HG03460 (cell line): ENCODE measurements around the gene UGT1A6.

Experiments used
- ATAC-seq: cut with Tn5 transposase; IDR thresholded peaks from one replicate; pipeline ENCODE4 v1.9.1; 2021; ENCODE audit not compliant: unreplicated experiment

The UGT1A6 gene

DNA sequence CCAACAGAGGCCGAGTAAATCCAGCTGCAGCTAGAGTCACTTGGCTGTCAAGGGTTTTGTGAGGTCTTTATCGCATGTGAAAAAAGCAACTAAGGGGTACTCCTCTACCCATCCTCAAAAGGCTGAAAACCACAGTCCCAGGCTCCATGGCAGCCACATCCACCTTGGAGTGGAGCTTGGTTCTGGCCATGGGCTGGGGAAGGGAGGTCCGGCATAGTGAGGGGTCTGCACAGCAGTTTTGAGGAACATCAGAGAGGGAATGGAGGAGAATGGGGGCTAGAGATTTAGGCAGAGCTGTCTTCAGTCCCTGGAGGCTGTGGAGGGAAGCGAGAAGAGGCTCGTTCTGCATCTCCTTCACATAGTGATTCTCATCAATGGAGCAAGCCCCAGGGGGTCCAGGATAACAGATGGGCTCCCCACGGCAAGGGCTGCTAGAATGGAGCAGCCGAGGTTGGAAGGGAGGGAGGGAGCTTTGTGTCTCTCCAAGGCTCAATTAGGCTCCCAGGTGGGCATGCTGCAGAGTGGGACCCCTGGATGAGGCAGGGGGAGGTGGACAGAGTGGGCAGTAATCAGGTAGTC is 106.5 kb downstream of the UGT1A6 start:
- ATAC-seq, result no peak

DNA sequence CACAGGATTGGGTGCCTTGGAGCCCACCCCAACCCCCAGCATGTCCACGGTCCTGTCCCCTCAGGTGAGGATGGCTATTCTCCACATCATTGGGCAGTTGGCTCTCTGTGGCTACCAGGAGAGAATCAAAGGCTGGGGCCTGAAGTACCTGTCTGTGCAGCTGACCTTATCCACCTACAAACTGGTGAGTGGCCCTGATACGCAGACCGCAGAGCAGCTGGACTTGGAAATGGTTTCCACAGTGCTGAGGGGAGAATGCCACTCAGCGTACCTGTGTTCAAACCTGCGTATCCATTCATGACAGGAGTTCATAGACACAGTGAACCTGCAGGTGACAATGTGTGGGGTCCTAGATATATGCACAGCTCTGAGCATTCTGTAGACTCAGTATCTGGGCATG is 107.0 kb downstream of the UGT1A6 start:
- no peak for ATAC-seq

DNA sequence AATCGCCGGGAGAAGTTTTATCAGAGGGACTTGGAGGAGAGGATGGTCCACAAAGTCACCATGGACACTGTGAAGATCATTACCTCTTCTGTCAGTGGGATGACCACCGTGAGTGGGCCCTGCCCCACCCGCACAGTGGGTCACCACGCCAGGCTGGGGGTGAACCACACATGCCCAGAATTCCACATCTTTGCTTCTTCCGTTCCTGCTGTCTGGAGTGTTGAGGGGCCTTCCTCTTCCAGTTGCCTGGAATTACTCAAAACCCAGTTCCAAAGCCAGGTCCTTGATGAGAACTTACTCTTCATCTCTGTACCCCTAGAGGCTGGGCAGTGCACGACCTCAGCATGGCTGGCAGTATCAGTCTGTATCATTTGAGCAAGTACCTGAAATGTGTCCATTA is 107.5 kb downstream of the UGT1A6 start:
- ATAC-seq, result no peak

DNA sequence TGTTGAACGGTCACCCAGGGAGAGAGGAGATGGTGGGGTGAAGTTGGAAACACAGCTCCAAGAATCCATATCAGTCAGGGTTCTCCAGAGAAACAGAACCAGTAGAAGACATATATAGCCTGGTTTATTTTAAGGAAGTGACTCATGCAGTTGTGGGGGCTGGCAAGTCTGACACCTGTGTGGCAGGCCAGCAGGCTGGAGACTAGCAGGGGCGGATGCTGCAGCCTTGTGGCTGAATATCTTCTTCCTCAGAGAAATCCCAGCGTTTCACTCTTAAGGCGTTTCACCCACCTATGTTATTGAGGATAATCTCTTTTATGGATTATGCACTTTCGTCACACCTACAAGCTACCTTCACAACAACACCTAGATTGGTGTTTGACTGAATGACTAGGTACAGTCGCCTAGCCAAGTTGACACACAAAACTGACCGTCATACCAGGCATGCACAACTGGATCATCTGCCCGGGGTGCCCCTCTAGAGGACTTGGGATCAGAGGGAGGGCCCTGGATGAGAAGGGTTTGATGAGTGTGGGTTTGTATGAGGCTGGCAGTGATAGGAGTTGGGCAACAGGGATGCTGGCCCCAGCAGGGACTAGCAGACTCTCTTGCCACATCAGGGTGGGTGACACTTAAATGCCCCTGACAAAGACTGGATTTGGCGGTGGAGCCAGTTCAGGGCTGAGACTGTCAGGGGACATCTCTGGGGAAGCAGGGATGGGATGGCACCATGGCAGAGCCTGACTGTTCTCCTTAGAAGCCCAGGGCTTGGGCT is 108.9 kb downstream of the UGT1A6 start:
- no peak for ATAC-seq

DNA sequence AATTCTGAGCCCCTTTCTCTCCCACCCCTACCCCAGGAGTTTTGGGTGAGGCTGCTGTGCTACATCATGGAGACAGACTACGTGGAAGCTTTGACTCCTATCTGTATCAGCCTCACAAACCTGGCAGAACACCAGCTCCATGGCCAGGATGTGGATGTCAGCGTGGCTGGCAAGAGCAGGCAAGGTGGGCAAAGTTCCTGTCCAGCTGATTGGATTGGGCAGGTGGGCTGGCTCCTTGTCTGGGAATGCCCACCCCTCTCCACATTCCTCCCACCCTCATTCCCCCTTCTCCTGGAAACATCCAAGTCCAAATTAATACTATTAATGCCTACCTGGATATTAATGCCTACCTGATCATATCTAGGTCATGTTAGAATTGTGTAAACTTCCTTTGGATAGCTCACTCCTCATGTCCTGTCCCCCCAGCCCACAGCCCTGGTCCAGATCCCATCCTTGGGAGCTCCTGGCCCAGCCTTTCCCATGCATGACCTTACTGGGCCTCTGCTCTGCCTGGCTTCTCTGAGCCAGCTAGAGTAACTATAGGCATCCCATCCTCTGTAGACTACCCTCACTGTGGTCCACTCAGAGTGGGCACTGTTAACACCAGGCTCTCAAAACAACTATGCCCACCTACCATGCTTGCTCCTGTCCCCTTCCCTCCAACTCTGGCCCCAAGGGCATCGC is 109.6 kb downstream of the UGT1A6 start:
- no peak for ATAC-seq

DNA sequence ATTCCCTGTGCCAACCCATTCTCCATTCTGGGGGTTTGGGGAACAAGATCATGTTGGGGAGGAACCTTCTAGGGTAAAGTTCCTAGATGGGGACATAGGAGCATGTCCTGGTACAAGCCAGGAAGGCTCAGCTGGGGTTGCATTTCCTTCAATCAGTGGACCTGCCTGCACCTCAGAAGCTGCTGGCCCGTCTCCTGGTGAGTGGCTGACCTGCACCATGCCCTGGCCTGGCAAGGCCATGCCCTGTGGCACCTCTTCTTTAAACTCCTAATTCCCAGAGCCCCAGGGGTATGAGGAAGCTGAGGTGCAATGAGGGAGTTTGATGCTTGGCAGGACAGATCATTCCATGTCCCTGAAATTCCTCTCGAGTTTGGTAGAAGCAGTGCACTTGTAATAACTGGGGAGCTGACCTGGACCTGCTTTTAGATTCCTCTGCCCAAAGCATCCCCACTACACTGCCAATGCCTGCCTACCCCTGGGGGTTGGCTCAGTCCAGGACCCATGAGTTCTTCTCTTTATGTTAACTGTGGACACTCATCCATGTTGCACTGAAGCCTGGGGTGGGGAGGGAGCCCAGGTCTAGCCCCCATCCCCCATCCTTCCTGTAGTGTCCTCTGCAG is 110.7 kb downstream of the UGT1A6 start:
- ATAC-seq, result no peak

DNA sequence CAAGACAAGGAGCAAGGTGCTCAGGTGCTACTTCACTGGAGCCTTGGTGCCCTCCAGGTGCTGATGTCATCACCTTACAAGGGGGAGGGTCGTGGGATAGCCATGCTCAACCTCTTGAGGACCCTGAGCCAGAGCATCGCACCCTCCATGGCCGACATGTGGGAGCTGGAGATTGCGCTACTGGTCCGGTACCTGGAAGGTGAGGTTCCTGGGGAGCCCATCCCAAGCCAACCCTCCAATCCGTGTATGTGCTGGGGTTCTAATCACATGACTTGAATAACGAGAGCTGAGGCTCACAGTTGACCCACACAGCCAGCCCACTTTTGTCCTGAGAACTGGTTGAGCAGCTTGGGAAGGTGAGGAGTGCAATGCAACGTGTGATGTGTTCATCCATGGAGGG is 111.3 kb downstream of the UGT1A6 start:
- ATAC-seq, result no peak

DNA sequence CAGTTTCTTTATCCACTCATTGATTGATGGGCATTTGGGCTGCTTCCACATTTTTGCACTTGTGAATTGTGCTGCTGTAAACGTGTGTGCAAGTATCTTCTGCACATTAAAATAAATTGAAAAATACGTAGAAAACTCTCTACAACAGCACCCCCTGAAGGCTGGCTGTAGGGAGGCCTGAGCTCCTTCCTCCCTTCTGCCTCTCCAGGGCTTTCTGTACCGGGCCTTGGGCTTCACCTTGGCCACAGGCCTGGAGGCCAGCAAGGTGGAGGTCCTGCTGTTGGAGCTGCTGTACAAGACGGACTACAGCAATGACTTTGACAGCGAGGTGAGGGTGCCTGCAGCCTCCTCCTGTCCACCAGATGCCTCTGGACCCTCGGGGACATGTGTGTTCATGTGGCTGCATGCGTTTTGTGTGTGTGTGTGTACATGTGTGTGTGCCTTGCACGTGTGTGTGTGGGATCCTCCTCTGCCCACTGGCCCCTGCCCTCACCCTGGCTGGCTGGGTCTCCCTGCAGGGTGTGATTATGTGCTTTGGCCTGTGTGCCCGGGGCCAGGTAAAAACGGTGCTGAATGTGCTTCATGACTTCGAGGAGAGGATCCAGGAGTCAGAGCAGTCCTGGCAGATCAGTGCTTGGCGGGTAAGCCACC is 114.7 kb downstream of the UGT1A6 start:
- no peak for ATAC-seq

DNA sequence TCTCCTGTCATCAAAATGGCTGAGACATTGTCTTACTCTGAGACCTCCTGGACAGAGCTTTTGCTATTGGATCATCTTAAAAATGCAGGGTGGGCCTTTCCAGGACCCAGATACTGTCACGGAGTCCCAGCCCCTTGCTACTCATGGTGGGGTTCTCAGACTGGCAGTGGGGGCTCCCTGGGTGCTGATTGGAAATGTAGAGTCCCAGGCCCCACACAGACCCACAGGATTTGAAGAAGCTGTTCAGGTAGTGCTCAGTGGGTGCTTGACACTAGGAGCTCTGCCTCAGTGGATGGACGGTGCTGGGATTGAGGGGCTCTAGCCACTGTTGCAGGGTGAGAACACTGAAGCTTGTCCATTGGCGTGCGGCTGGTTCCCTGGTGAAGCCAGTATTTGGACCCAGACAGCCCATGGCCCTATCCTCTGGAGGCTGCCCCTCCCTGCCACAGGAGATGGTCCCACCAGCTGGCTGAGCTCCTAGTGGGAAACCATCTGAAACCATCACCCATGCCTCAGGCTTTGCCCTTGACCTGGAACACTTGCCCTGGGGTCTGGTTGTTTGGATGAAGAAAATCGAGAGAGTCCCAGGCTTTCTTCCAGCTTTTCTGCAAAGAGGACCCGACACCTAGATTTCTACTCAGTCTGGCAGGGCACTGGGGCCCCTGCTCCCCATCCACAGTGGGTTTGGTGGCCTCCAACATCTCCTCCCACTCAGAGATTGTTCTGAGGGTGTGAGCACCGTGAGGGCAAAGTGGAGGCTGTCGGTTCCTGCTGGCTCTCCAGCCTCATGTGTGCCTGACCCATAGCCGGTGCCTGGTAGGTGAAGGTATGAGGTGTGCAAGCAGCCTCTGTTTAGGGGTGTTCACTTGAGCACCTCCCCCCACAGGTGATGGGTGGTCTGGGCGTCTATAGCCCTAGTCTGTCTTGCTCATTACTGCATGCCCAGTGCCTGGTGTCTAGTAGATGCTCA is 115.6 kb downstream of the UGT1A6 start:
- no peak for ATAC-seq

DNA sequence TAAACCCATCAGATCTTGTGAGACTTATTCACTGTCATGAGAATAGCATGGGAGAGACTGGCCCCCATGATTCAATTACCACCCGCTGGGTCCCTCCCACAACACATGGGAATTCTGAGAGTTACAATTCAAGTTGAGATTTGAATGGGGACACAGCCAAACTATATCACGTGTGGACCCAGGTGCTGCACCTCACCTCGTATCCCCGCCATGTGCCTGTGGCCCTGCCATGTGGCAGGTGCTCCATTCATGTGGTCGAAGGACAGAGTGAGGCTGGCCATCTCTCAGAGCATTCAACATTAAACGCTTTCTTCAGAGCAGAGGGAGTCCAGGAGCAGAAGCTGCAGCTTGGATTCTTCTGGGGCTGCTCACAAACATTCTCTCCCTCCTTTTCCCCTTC is 117.7 kb downstream of the UGT1A6 start:
- no peak for ATAC-seq

DNA sequence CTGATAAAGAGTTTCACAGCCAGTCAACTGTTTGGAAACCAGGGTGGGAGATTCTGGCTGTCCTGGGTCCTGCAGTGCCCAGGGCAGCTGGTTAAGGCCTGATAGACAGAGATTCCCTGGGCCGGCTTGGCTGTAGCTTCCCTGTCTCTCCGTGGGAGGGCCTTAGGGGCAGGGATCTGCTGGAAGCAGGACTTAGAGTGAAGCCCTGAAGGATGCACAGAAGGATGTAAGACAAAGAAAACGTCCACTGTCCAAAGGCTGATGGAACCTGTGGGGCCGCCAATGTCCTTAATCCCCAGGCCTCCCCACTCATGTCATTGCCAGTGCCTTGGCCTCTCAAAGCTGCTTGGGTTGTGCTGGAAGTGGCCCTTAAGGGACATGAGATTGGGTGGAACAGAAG is 118.4 kb downstream of the UGT1A6 start:
- ATAC-seq, result no peak

DNA sequence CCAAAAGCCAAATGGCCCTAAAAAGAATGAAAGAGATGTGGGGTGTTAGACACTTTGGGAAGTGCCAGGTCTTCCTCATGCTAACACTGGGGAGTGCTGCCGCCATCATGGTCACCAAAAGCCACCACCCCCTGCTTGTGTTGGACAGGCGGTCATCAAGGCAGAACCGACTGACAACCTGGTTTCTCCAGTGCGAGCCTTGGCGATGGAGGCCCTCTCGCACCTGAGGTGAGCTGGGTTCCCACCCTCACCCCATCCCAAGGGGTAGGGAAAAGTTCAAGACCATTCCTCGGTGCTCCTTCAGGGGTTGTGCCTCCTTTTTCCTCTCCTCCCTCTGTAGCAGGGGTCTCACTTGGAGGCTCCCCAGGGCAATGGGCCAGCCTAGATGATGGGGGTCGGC is 119.0 kb downstream of the UGT1A6 start:
- ATAC-seq, result no peak

DNA sequence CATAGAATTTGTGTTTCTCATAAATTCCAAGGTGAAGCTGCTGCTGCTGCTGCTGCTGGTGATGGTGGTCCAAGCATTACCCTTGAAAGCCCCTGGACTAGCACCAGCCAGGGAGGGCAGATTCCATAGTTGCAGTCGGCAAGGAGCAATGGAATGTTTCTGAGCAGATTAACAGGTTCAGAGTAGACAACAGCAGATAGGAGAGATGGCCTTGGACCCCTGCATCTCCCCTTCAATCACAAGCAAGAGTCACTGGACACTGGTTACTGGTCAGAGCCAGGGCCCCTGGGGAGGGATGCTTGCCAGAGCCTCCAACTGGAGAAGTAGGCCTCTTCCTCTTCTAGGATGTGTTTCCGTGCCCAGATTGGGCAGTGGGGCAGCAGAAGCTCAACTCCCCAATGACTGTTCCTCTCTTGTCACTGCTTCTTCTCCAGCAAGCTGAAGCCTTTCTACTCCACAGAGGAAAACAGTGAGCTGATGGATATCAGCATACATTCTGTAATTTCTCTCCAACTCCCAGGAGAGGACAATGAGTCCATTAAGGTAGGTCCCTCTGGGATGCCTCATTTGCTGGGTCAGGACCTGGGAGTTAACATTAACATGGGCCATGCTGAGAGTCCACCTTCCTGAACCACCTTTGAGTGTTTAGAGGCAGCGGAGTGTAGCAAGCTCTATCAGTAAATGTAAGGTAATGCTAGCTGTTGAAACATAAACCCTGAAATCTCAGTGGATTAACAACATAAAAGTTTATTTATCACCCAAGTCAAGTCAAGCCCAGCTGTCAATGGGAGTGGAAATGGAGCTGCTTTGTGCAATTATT is 120.8 kb downstream of the UGT1A6 start:
- ATAC-seq, result no peak

DNA sequence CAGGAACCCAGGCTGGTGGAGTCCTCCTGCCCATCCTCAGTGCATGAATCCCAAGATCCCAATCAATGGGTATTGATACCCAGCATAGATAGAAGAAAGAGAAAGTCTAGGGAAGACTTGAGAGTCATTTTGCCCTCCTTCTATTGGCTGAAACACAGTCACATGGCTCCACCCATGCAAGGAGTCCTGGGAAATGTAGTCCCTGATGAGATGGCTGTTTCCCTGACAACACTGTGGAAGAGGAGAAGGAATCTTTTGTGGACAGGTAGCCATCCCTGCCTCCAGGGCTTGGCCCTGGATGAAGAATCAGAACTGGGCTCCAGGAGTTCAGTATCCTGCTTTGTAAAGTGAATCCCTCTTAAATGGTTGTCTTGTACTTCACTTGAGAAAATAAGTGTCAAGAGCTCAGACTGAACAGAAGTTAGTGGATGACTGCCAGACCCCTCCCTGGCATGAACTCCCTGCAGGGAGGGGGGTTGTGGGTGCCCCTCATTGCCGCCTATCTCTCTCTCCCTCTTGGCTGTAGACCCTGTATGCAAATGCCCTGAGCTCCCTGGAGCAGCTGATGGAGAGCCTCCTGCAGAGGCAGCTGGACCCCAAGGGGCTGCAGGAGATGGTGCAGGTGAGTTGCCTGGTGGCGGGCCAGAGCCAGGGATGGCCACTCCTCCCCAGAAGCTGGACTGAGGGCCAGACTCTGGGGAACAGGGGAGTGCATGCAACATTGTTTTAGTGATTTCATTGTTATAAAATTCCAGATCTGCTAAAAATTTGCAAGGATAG is 121.6 kb downstream of the UGT1A6 start:
- no peak for ATAC-seq

DNA sequence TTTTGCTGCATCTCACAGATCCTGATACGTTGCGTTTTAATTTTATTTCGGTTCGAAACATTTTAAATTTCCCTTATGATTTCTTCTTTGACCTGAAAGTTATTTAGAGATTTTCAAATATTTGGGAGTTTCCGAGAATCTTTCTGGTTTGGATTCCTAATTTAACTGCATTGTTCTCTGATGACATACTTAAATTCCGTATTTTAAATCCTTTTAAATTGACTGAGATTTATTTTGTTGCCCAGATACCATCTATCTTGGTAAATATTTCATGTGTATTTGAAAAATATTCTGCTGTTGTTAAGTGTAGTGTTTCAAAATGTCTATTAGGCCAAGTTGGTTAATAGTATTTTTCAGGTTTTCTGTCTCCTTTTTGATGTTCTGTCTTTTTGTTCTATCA is 123.2 kb downstream of the UGT1A6 start:
- ATAC-seq, result no peak

DNA sequence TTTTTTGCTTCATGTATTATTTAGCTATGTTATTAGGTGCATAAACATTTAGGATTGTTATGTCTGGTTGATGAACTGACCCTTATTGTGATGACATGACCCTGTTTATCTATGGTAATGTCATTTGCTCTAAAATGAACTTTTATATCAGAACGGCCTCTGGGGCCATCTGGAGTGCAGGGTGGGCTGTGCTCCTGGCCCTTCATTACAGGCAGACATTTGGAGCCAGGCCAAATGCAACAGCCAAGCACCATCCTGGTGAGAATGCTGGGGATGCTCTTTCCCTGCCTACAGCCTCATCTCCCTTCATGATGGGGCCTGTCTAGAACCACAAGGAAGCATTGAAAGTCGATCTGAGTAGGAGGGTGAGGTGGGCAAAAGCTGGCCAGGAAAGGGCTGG is 123.6 kb downstream of the UGT1A6 start:
- no peak for ATAC-seq

DNA sequence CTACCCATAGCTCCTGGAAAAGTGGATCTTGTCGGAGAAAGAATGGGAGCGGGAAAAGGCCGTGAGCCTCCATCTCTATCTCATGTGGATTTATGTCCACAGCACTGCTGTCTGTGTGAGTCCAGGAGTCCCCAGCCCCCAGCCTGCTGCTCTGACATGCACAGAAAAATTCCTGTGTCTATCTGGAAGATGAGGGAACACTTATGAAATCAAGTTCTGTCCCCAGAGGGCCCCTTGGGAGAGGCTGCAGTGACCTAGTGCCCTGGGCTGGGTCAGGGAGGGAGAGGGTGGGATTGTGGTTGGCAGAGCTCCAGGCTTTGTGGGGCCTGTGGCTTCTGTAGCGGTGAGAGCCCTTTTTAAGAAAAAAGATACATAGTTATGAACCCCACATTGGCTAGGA is 124.1 kb downstream of the UGT1A6 start:
- ATAC-seq, result no peak

DNA sequence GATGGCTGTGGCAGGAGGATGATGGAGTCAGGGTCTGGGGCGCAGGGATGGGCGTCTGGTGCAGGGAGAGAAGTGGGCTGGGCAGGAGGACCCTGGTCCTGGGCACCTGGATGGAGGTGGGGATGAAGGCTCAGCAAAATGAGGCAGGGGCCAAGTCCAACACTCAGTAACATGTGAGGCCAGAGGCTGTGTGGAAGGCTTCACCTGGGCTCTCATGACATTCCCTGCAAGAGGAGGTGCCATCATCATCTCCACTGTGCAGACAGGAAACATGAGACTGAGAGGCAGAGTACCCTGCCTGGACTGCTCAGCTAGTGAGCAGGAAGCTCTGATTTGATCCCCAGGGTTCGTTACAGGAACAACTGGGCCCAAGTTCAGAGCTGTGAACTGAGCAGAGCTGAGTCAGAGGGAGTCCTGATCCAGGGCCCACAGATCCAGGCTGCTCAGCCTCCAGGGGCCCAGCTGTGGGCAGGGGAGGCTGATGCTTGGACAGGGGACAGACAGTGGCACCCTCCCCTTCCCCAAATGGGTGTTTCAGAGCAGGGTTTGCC is 124.7 kb downstream of the UGT1A6 start:
- no peak for ATAC-seq
